Left ventricle myocardium superior (tissue), 1 donor: ENCODE measurements around the gene LCP1. TPM values are rescaled to one million over a fixed set of nuclear protein-coding genes. Genes with fewer than 3 reads are reported as not detected.
A peak's percentile ranks its signal among the peaks of the same experiment; 100 is the strongest.
"Not testable (repeated sequence)": the region's sequence is repeated elsewhere in the genome, so short reads cannot be mapped to it uniquely, and the experiment has no call there.

Experiments
- ATAC-seq: fragments of 200-7000 bp; cut with Tn5 transposase; one replicate; pipeline ENCODE4 v1.9.1; 2020; ENCODE audit warnings: mild to moderate bottlenecking, moderate library complexity
- DNase-seq: peaks from one replicate; pipeline ENCODE4 v3.0.0-alpha.2; 2020
- intact Hi-C: fragments of 100-400 bp; cut with micrococcal nuclease; formaldehyde crosslinking; loops from one replicate; pipeline ENCODE4 v1.11.0; 2022
- long read RNA-seq: library from polyadenylated mRNA; unstranded; transcript quantifications from one replicate; pipeline ENCODE4 v2.0.0, GENCODE V29; 2021
- total RNA-seq: library from RNA; stranded (reverse); fragmentation: NEBNext Ultra II Directional; extraction: Animal tissue kit (Norgen Biotek cat#: 25700); gene quantifications from one replicate; pipeline ENCODE4 v1.2.1, GENCODE V29; 2021
- donor health status: DM: no; HTN: yes; CAD: no; lungs with severe emphysema.

Gene LCP1
- total RNA-seq = 22.9 TPM
- long read RNA-seq, transcript LCP1-201 (16 exons, 3,787 nt) = major isoform, 8 of 11 reads
- long read RNA-seq, partial matches to known transcripts = 3 of 11 reads
- long read RNA-seq, other reads (novel, unspliced or antisense) = 0 of 11 reads

GRCh38 chr13:46181840-46182490 is at the start of gene LCP1:
Gene LCP1, minus strand, starts transcription at chr13:46182177. Its CDS starts 22,515 bp downstream, at chr13:46159662.
- ATAC-seq = peak; percentile 52
- intact Hi-C loops = no loop called here
- DNase-seq = no peak

GRCh38 chr13:46229251-46229650 is 47.3 kb upstream of the LCP1 start:
- DNase-seq (no peak), ATAC-seq (no peak)
- intact Hi-C loops = no loop called here

- DNase-seq = peak; percentile 62
- intact Hi-C loops, ATAC-seq: not testable (repeated sequence)
Measured at GRCh38 chr13:46220234-46220633, 38.3 kb upstream of the LCP1 start.

- DNase-seq, ATAC-seq, intact Hi-C loops: not testable (repeated sequence)
Measured at GRCh38 chr13:46214741-46215140, 32.8 kb upstream of the LCP1 start.

GRCh38 chr13:46213242-46213641 is 31.3 kb upstream of the LCP1 start:
- DNase-seq = no peak
- intact Hi-C loops = no loop called here
- no peak for ATAC-seq

- ATAC-seq (peak; percentile 100), DNase-seq (peak; percentile 88)
- intact Hi-C loops = no loop called here
Measured at GRCh38 chr13:46211483-46212351, 29.7 kb upstream of the LCP1 start, which contains the start of gene LRRC63. Gene LRRC63, plus strand, starts transcription at chr13:46211928. Its CDS starts 1,107 bp downstream, at chr13:46213035.

GRCh38 chr13:46211116-46211482 is 29.1 kb upstream of the LCP1 start:
- intact Hi-C loops = no loop called here
- peak; percentile 29 for ATAC-seq

GRCh38 chr13:46210362-46211083 is 28.5 kb upstream of the LCP1 start:
- intact Hi-C loops = no loop called here

More at GRCh38 chr13:46211116-46211482, 29.1 kb upstream of the LCP1 start:
- DNase-seq = no peak

GRCh38 chr13:46207828-46208227 is 25.9 kb upstream of the LCP1 start:
- intact Hi-C loops = no loop called here
- no peak for ATAC-seq
- no peak for DNase-seq

More at GRCh38 chr13:46210362-46211083, 28.5 kb upstream of the LCP1 start:
- ATAC-seq (no peak), DNase-seq (no peak)

- intact Hi-C loops = no loop called here
- DNase-seq = no peak
- ATAC-seq = no peak
Measured at GRCh38 chr13:46206143-46206542, 24.2 kb upstream of the LCP1 start.

- intact Hi-C loops = no loop called here
- ATAC-seq = no peak
- DNase-seq = no peak
Measured at GRCh38 chr13:46202966-46203365, 21.0 kb upstream of the LCP1 start.

GRCh38 chr13:46202188-46202795 is 20.3 kb upstream of the LCP1 start:
- intact Hi-C loops = no loop called here
- DNase-seq (no peak), ATAC-seq (no peak)

- intact Hi-C loops = no loop called here
- DNase-seq (no peak), ATAC-seq (no peak)
Measured at GRCh38 chr13:46198696-46199193, 16.8 kb upstream of the LCP1 start.

- ATAC-seq (no peak), DNase-seq (no peak)
- intact Hi-C loops = no loop called here
Measured at GRCh38 chr13:46197299-46198048, 15.5 kb upstream of the LCP1 start.

- DNase-seq = no peak
- intact Hi-C loops = no loop called here
Measured at GRCh38 chr13:46195016-46195415, 13.0 kb upstream of the LCP1 start.

GRCh38 chr13:46192412-46192811 is 10.4 kb upstream of the LCP1 start:
- DNase-seq = no peak
- no peak for ATAC-seq
- intact Hi-C loops = no loop called here

More at GRCh38 chr13:46195016-46195415, 13.0 kb upstream of the LCP1 start:
- ATAC-seq = no peak

- ATAC-seq = no peak
Measured at GRCh38 chr13:46185634-46186033, 3.7 kb upstream of the LCP1 start.

GRCh38 chr13:46184277-46184699 is 2.3 kb upstream of the LCP1 start:
- DNase-seq (peak; percentile 51), ATAC-seq (peak; percentile 32)
- intact Hi-C loops = no loop called here

More at GRCh38 chr13:46185634-46186033, 3.7 kb upstream of the LCP1 start:
- DNase-seq = no peak
- intact Hi-C loops = no loop called here
